Aorta (tissue), 5 donors: ENCODE data around the gene PPP1R12B. TPM values are rescaled to one million over a fixed set of nuclear protein-coding genes. Genes with fewer than 3 reads are reported as not detected.
"Not testable (repeated sequence)": the region's sequence is repeated elsewhere in the genome, so short reads cannot be mapped to it uniquely, and the experiment has no call there.

Source experiments
- ATAC-seq: fragments of 200-7000 bp; cut with Tn5 transposase; one replicate; pipeline ENCODE4 v1.9.1; 2022; ENCODE audit warnings: moderate library complexity; ENCODE audit not compliant: low FRiP score
- DNase-seq, 2 donors: peaks; one replicate each; pipeline ENCODE4 v3.0.0-alpha.2; 2020
- H3K27ac ChIP-seq, 2 donors: one replicate each; pipeline ENCODE4 v1.5.1; 2013; ENCODE audit warnings: low read length in 2 of 2, mild to moderate bottlenecking in 2 of 2, moderate library complexity in 2 of 2, control low read depth in 1 of 2, inconsistent platforms in 1 of 2, low read depth in 1 of 2
- H3K27me3 ChIP-seq, 2 donors: one replicate each; pipeline ENCODE4 v1.6.1; 2013; ENCODE audit warnings: control low read depth in 1 of 2, low read length in 1 of 2, mild to moderate bottlenecking in 1 of 2, moderate library complexity in 1 of 2; ENCODE audit not compliant: insufficient read depth in 2 of 2, control insufficient read depth in 1 of 2
- H3K36me3 ChIP-seq, 2 donors: one replicate each; pipeline ENCODE4 v1.6.1; 2013; ENCODE audit warnings: control low read depth in 1 of 2, low read length in 1 of 2, mild to moderate bottlenecking in 1 of 2; ENCODE audit not compliant: insufficient read depth in 2 of 2, control insufficient read depth in 1 of 2
- H3K4me1 ChIP-seq, 2 donors: one replicate each; pipeline ENCODE4 v1.6.1; 2013; ENCODE audit warnings: low read length in 2 of 2, control low read depth in 1 of 2, mild to moderate bottlenecking in 1 of 2, moderate library complexity in 1 of 2; ENCODE audit not compliant: insufficient read depth in 2 of 2, control insufficient read depth in 1 of 2
- H3K4me3 ChIP-seq, 2 donors: one replicate each; pipeline ENCODE4 v1.5.1; 2013; ENCODE audit warnings: low read length in 2 of 2, control low read depth in 1 of 2, mild to moderate bottlenecking in 1 of 2
- H3K9me3 ChIP-seq: one replicate; pipeline ENCODE4 v1.6.1; 2013; ENCODE audit warnings: mild to moderate bottlenecking, low read length; ENCODE audit not compliant: control insufficient read depth
- WGBS, 2 donors: extraction: QIAGEN DNeasy Blood & Tissue Kit; methylation state at CpG; one replicate each; pipeline ENCODE4 v1.1.7; 2013; 5-methylcytosine and 5-hydroxymethylcytosine counted together
- intact Hi-C, 2 donors: fragments of 100-400 bp; cut with DNase I; formaldehyde crosslinking; loops; one replicate each; pipeline versions ENCODE4 v1.14.2 to v1.15.0; 2022
- polyA plus RNA-seq, 2 donors: library from polyadenylated mRNA; stranded (reverse); fragments of 200-250 nt; gene quantifications; one replicate each; pipeline ENCODE4 v1.2.3, GENCODE V29; 2013
- total RNA-seq, 2 donors: library from RNA; stranded (reverse); fragmentation: NEBNext Ultra II Directional; extraction: Animal tissue kit (Norgen Biotek cat#: 25700); gene quantifications; one replicate each; pipeline ENCODE4 v1.2.1, GENCODE V29; 2021
- donor health status: healthy with polysubstance abuse.
- donor health status: Bipolar disorder and iron deficiency.
- donor health status: DM: no; HTN: no; CAD: no.
- donor health status: DM: no; HTN: no; CAD: no.
- donor health status: DM: yes; HTN: yes; CAD: no.

The PPP1R12B gene
- total and polyA plus RNA-seq, 4 donors: 102 to 1,102 (median 396) TPM

GRCh38 chr1:202638019-202638700, 289.7 kb downstream of the PPP1R12B start:
- 82 to 84% methylated on average over 7 of the region's 7 CpGs for WGBS, 2 donors
- H3K27me3 ChIP-seq: no peaks in the 10 kb centered on the region

GRCh38 chr1:202638701-202639305, 290.3 kb downstream of the PPP1R12B start:
- H3K4me1 ChIP-seq, H3K36me3 ChIP-seq, H3K9me3 ChIP-seq, DNase-seq, intact Hi-C loops, H3K27ac ChIP-seq, H3K4me3 ChIP-seq, H3K27me3 ChIP-seq, ATAC-seq: not testable (repeated sequence)
- 72 to 78% methylated on average over 9 of the region's 9 CpGs for WGBS, 2 donors

More at GRCh38 chr1:202638019-202638700, 289.7 kb downstream of the PPP1R12B start:
- ATAC-seq (no peak), DNase-seq (no peak)
- intact Hi-C loops: no loop called here
- Histone ChIP-seq H3K4me3 (no peak overlapping the region), H3K27ac (no peak overlapping the region), H3K36me3 (no peaks in the 10 kb centered on the region), H3K4me1 (no peaks in the 10 kb centered on the region), H3K9me3 (no peaks in the 10 kb centered on the region)

DNA sequence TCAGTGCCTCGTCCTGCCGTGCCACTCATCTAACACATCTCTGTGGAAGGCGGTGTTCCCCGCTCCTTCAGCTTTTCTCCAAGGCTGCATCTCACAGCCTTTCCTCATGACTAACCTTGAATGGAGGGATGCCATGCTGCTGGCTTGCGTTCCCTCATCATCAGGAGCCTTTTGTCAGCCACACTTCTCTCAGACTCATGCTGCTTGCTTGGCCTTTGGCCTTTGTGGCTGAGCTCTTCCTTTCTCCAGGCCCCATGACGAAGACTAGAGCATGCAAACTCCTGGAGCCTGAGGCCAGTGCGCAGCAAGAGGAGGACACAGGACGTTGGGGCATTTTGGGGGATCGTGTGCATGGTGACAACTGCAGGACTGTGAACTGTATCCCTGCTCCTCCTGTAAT, 291.0 kb downstream of the PPP1R12B start:
- 89 to 96% methylated on average over 9 of the region's 9 CpGs for WGBS, 2 donors
- Histone ChIP-seq H3K4me1 (no peaks in the 10 kb centered on the region), H3K9me3 (no peaks in the 10 kb centered on the region), H3K27ac (no peak overlapping the region), H3K4me3 (no peak overlapping the region), H3K36me3 (no peaks in the 10 kb centered on the region), H3K27me3 (no peaks in the 10 kb centered on the region)
- ATAC-seq (no peak), DNase-seq (no peak)
- intact Hi-C loops: no loop called here

DNA sequence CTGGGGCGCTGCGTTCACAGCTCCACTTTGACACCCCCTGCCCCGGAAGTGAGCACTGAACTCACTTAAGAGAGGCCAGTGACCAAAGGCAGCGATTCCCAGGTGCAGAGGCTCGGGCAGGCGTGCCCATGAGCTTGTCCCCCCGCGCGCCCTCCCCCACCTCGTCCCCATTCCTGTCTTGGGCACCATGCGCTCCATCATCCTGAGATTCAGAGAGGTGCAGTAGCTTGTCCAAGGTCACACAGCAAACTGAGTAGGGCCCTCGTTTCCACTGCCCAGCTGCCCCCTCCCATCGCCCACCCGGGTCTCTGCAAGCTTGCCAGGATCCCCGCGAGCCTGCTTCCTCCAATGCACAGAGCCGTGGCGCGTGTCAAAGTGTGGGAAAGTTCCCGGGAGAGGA, 293.7 kb downstream of the PPP1R12B start:
- Histone ChIP-seq H3K27ac (no peak overlapping the region), H3K27me3 (no peaks in the 10 kb centered on the region), H3K9me3 (no peaks in the 10 kb centered on the region), H3K36me3 (no peaks in the 10 kb centered on the region), H3K4me1 (no peaks in the 10 kb centered on the region), H3K4me3 (no peak overlapping the region)
- no peak for ATAC-seq
- DNase-seq: no peak
- 31 to 38% methylated on average over 17 to 20 of the region's 20 CpGs for WGBS, 2 donors
- intact Hi-C loops: no loop called here

Other genes with a start within 250 kb of the PPP1R12B start
- gene GPR37L1, start 225.8 kb upstream of the PPP1R12B start, total RNA-seq: under 1 TPM in 1 of 2 donors, not detected in 1; 0.06 TPM
- gene GPR37L1, start 225.8 kb upstream of the PPP1R12B start, polyA plus RNA-seq: not detected
- gene ARL8A, start 204.0 kb upstream of the PPP1R12B start, total RNA-seq: 10 to 100 TPM; 66.3 to 87.7 TPM
- 10 to 100 TPM; 21.8 to 32.2 TPM for gene ARL8A, start 204.0 kb upstream of the PPP1R12B start, polyA plus RNA-seq
- gene PTPN7, start 188.1 kb upstream of the PPP1R12B start, total RNA-seq: 1 to 10 TPM; 3.4 to 5.7 TPM
- 1 to 10 TPM in 1 of 2 donors, under 1 TPM in 1; 0.33 to 3.4 TPM for gene PTPN7, start 188.1 kb upstream of the PPP1R12B start, polyA plus RNA-seq
- gene LGR6, start 154.9 kb upstream of the PPP1R12B start, total RNA-seq: 10 to 100 TPM; 31.7 to 35.6 TPM
- gene LGR6, start 154.9 kb upstream of the PPP1R12B start, polyA plus RNA-seq: 10 to 100 TPM; 11.6 to 67.8 TPM
- 1 to 10 TPM in 1 of 2 donors, under 1 TPM in 1; 0.75 to 1.0 TPM for gene UBE2T, start 6.8 kb upstream of the PPP1R12B start, total RNA-seq
- gene UBE2T, start 6.8 kb upstream of the PPP1R12B start, polyA plus RNA-seq: 1 to 10 TPM; 1.8 to 3.5 TPM